H1 (cell line): ENCODE measurements around the gene PCNP. TPM values are rescaled to one million over a fixed set of nuclear protein-coding genes. Genes with fewer than 3 reads are reported as not detected.

ENCODE experiments used
- BRCA1 ChIP-seq: IDR thresholded peaks from 2 replicates; pipeline ENCODE4 v1.6.1; 2012; ENCODE audit warnings: low read depth, low read length, improper control_type of control experiment
- CEBPB ChIP-seq: IDR thresholded peaks from 2 replicates; pipeline ENCODE4 v1.6.1; 2012; ENCODE audit warnings: low read depth, low read length
- RBBP5 ChIP-seq: IDR thresholded peaks from 2 replicates; pipeline ENCODE4 v1.7.1; 2012; ENCODE audit warnings: low read depth, mild to moderate bottlenecking, inconsistent platforms, low read length, moderate library complexity, borderline replicate concordance
- RXRA ChIP-seq: IDR thresholded peaks from 2 replicates; pipeline ENCODE4 v1.6.1; 2011; ENCODE audit warnings: low read depth, mild to moderate bottlenecking, low read length, moderate library complexity; ENCODE audit not compliant: insufficient read depth
- SAP30 ChIP-seq: fragments of 300-600 bp; sonication (generic); IDR thresholded peaks from 2 replicates; pipeline ENCODE4 v1.7.1; 2012; ENCODE audit warnings: low read length, moderate library complexity, mild to moderate bottlenecking, inconsistent platforms; ENCODE audit not compliant: insufficient read depth, insufficient replicate concordance
- SIRT6 ChIP-seq: IDR thresholded peaks from one replicate; pipeline ENCODE4 v1.7.1; 2012; ENCODE audit warnings: low read length, inconsistent platforms
- SRF ChIP-seq: IDR thresholded peaks from 2 replicates; pipeline ENCODE4 v1.6.1; 2011; ENCODE audit warnings: mild to moderate bottlenecking, low read depth, low read length, moderate library complexity
- USF2 ChIP-seq: IDR thresholded peaks from 2 replicates; pipeline ENCODE4 v1.6.1; 2011; ENCODE audit warnings: low read length, improper control_type of control experiment
- polyA plus RNA-seq, 7 experiments: library from polyadenylated mRNA; depleted of rRNA in 3 of 7; stranded (reverse) in 5 of 7; unstranded in 2 of 7; fragments of >200 nt in 5 of 7; fragments of 200-250 nt in 2 of 7; gene quantifications; 1 replicate in 5 of 7; 2 replicates in 1 of 7; 4 replicates in 1 of 7; pipeline versions ENCODE4 v1.2.1 to v1.2.3, GENCODE V29; 2011 to 2013; ENCODE audit warnings: missing spikeins in 2 of 7, mixed read lengths in 2 of 7
- total RNA-seq: library from RNA; stranded (reverse); fragmentation: NEBNext Ultra II Directional; extraction: Animal tissue kit (Norgen Biotek cat#: 25700); gene quantifications from 2 replicates; pipeline ENCODE4 v1.2.1, GENCODE V29; 2021
- TF ChIP-seq, protein P1 (sequence below): fragments of 300-600 bp; sonication (generic); IDR thresholded peaks from 2 replicates; pipeline ENCODE4 v1.7.1; 2012; ENCODE audit warnings: low read length, moderate library complexity, mild to moderate bottlenecking, inconsistent platforms; ENCODE audit not compliant: insufficient replicate concordance

PCNP gene
- total and polyA plus RNA-seq, 2 of the 8 experiments (the other 6 are each of a cell fraction or from before 2014, with no cell fraction given) = 29.1 to 192 TPM

DNA sequence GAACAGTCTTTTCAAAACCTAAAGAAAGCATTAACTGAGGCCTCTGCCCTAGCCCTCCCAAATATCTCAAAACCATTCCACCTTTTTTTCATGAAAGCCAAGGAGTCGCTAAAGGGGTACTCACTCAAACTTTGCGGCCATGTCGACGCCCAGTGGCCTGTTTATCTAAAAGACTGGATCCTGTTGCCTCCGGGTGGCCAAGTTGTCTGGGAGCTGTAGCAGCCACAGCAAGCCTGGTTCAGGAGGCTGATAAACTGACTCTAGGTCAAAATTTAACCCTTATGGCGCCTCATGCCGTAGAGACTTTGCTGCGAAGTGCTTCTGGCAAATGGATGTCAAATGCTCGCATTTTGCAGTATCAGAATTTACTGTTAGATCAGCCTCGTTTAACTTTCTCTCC, 63.5 kb downstream of the PCNP start (continued):
- TF ChIP-seq, protein P1, sequence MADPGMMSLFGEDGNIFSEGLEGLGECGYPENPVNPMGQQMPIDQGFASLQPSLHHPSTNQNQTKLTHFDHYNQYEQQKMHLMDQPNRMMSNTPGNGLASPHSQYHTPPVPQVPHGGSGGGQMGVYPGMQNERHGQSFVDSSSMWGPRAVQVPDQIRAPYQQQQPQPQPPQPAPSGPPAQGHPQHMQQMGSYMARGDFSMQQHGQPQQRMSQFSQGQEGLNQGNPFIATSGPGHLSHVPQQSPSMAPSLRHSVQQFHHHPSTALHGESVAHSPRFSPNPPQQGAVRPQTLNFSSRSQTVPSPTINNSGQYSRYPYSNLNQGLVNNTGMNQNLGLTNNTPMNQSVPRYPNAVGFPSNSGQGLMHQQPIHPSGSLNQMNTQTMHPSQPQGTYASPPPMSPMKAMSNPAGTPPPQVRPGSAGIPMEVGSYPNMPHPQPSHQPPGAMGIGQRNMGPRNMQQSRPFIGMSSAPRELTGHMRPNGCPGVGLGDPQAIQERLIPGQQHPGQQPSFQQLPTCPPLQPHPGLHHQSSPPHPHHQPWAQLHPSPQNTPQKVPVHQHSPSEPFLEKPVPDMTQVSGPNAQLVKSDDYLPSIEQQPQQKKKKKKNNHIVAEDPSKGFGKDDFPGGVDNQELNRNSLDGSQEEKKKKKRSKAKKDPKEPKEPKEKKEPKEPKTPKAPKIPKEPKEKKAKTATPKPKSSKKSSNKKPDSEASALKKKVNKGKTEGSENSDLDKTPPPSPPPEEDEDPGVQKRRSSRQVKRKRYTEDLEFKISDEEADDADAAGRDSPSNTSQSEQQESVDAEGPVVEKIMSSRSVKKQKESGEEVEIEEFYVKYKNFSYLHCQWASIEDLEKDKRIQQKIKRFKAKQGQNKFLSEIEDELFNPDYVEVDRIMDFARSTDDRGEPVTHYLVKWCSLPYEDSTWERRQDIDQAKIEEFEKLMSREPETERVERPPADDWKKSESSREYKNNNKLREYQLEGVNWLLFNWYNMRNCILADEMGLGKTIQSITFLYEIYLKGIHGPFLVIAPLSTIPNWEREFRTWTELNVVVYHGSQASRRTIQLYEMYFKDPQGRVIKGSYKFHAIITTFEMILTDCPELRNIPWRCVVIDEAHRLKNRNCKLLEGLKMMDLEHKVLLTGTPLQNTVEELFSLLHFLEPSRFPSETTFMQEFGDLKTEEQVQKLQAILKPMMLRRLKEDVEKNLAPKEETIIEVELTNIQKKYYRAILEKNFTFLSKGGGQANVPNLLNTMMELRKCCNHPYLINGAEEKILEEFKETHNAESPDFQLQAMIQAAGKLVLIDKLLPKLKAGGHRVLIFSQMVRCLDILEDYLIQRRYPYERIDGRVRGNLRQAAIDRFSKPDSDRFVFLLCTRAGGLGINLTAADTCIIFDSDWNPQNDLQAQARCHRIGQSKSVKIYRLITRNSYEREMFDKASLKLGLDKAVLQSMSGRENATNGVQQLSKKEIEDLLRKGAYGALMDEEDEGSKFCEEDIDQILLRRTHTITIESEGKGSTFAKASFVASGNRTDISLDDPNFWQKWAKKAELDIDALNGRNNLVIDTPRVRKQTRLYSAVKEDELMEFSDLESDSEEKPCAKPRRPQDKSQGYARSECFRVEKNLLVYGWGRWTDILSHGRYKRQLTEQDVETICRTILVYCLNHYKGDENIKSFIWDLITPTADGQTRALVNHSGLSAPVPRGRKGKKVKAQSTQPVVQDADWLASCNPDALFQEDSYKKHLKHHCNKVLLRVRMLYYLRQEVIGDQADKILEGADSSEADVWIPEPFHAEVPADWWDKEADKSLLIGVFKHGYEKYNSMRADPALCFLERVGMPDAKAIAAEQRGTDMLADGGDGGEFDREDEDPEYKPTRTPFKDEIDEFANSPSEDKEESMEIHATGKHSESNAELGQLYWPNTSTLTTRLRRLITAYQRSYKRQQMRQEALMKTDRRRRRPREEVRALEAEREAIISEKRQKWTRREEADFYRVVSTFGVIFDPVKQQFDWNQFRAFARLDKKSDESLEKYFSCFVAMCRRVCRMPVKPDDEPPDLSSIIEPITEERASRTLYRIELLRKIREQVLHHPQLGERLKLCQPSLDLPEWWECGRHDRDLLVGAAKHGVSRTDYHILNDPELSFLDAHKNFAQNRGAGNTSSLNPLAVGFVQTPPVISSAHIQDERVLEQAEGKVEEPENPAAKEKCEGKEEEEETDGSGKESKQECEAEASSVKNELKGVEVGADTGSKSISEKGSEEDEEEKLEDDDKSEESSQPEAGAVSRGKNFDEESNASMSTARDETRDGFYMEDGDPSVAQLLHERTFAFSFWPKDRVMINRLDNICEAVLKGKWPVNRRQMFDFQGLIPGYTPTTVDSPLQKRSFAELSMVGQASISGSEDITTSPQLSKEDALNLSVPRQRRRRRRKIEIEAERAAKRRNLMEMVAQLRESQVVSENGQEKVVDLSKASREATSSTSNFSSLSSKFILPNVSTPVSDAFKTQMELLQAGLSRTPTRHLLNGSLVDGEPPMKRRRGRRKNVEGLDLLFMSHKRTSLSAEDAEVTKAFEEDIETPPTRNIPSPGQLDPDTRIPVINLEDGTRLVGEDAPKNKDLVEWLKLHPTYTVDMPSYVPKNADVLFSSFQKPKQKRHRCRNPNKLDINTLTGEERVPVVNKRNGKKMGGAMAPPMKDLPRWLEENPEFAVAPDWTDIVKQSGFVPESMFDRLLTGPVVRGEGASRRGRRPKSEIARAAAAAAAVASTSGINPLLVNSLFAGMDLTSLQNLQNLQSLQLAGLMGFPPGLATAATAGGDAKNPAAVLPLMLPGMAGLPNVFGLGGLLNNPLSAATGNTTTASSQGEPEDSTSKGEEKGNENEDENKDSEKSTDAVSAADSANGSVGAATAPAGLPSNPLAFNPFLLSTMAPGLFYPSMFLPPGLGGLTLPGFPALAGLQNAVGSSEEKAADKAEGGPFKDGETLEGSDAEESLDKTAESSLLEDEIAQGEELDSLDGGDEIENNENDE = no peak
- TF ChIP-seq RBBP5 (no peak), SRF (no peak), SAP30 (no peak), USF2 (no peak), CEBPB (no peak), RXRA (no peak), SIRT6 (no peak), BRCA1 (no peak)
